SK-N-MC (cell line): ENCODE data around the gene PRDX2.

Experiments
- EZH2 ChIP-seq: fragments of 200-600 bp; sonication (generic); IDR thresholded peaks from one replicate; pipeline ENCODE4 v1.6.1; 2017; ENCODE audit warnings: antibody characterized with exemption
- POLR2AphosphoS5 ChIP-seq: IDR thresholded peaks from 2 replicates; pipeline ENCODE4 v1.6.1; 2012; ENCODE audit warnings: mild to moderate bottlenecking, low read depth, low read length, borderline replicate concordance

- no peak for TF ChIP-seq POLR2AphosphoS5
- no peak for TF ChIP-seq EZH2
These were observed 13.4 kb downstream of the PRDX2 start for GRCh38 chr19:12788042-12788681.
